ENCODE results near the gene CRYGN. TPM values are rescaled to one million over a fixed set of nuclear protein-coding genes. Genes with fewer than 3 reads are reported as not detected.

CRYGN gene
- polyA plus RNA-seq, 4 donors, result 1.9 to 4.4 (median 3.1) TPM

GRCh38 chr7:151427705-151428377, 12.1 kb downstream of the CRYGN start:
- DNase-seq (ENCODE audit: low read depth in 4 of 4, low spot score in 2 of 4), result no peak

GRCh38 chr7:151426904-151427704, 12.8 kb downstream of the CRYGN start:
- DNase-seq (ENCODE audit: low read depth in 4 of 4, low spot score in 2 of 4), result no peak

- DNase-seq (ENCODE audit: low read depth in 4 of 4, low spot score in 2 of 4), result no peak
Measured at GRCh38 chr7:151426441-151426903, 13.5 kb downstream of the CRYGN start.

GRCh38 chr7:151425670-151426440, 14.1 kb downstream of the CRYGN start:
- no peak for DNase-seq (ENCODE audit: low read depth in 4 of 4, low spot score in 2 of 4)

- no peak for DNase-seq (ENCODE audit: low read depth in 4 of 4, low spot score in 2 of 4)
Measured at GRCh38 chr7:151424799-151425198, 15.1 kb downstream of the CRYGN start.

- no peak for DNase-seq (ENCODE audit: low read depth in 4 of 4, low spot score in 2 of 4)
Measured at GRCh38 chr7:151423936-151424335, 16.0 kb downstream of the CRYGN start.

GRCh38 chr7:151423226-151423625, 16.7 kb downstream of the CRYGN start:
- DNase-seq (ENCODE audit: low read depth in 4 of 4, low spot score in 2 of 4), result no peak

- no peak for DNase-seq (ENCODE audit: low read depth in 4 of 4, low spot score in 2 of 4)
Measured at GRCh38 chr7:151422212-151422611, 17.7 kb downstream of the CRYGN start.

GRCh38 chr7:151420144-151420543, 19.8 kb downstream of the CRYGN start:
- DNase-seq (ENCODE audit: low read depth in 4 of 4, low spot score in 2 of 4), result no peak

GRCh38 chr7:151416941-151417315, 23.0 kb downstream of the CRYGN start:
- no peak for DNase-seq (ENCODE audit: low read depth in 4 of 4, low spot score in 2 of 4)

- DNase-seq (ENCODE audit: low read depth in 4 of 4, low spot score in 2 of 4), result no peak
Measured at GRCh38 chr7:151416112-151416940, 23.6 kb downstream of the CRYGN start.

GRCh38 chr7:151415375-151416105, 24.4 kb downstream of the CRYGN start:
- DNase-seq (ENCODE audit: low read depth in 4 of 4, low spot score in 2 of 4), result no peak

- no peak for DNase-seq (ENCODE audit: low read depth in 4 of 4, low spot score in 2 of 4)
Measured at GRCh38 chr7:151413241-151413640, 26.7 kb downstream of the CRYGN start.

GRCh38 chr7:151412318-151412717, 27.6 kb downstream of the CRYGN start:
- no peak for DNase-seq (ENCODE audit: low read depth in 4 of 4, low spot score in 2 of 4)

- no peak for DNase-seq (ENCODE audit: low read depth in 4 of 4, low spot score in 2 of 4)
Measured at GRCh38 chr7:151411551-151411950, 28.4 kb downstream of the CRYGN start.

GRCh38 chr7:151410405-151411390, 29.2 kb downstream of the CRYGN start:
- no peak for DNase-seq (ENCODE audit: low read depth in 4 of 4, low spot score in 2 of 4)

GRCh38 chr7:151409667-151410404, 30.1 kb downstream of the CRYGN start, which contains the start of gene WDR86:
Gene WDR86, minus strand, starts transcription at chr7:151410038. Its CDS starts 449 bp downstream, at chr7:151409589.
- DNase-seq (ENCODE audit: low read depth in 4 of 4, low spot score in 2 of 4), result no peak
